Fibroblast of skin of left quadriceps (primary cell): Measurements from ENCODE around the gene SLC25A43.

Experiments
- DNase-seq, 2 experiments: peaks; one replicate each; pipeline ENCODE4 v3.0.0-alpha.2; 2013; ENCODE audit warnings: low read depth in 2 of 2

SLC25A43 gene

GRCh38 chrX:119495734-119496726 lies 96.9 kb downstream of the SLC25A43 start:
- DNase-seq, result no peak

- DNase-seq, result no peak
Measured at GRCh38 chrX:119497185-119497584, 98.0 kb downstream of the SLC25A43 start.

- no peak for DNase-seq
Measured at GRCh38 chrX:119500061-119500800, 101.1 kb downstream of the SLC25A43 start.

GRCh38 chrX:119501511-119502148 lies 102.5 kb downstream of the SLC25A43 start:
- DNase-seq, result no peak

- peak; percentile 8 to 12 for DNase-seq
Measured at GRCh38 chrX:119502727-119503483, 103.8 kb downstream of the SLC25A43 start.

GRCh38 chrX:119503484-119503861 lies 104.3 kb downstream of the SLC25A43 start:
- DNase-seq, result peak; percentile 78 to 79
